Keratinocyte (primary cell): ENCODE measurements around the gene TGIF1.

Experiments
- EZH2 ChIP-seq: IDR thresholded peaks from one replicate; pipeline ENCODE4 v1.6.1; 2012; ENCODE audit warnings: inconsistent platforms, mild to moderate bottlenecking, low read length, moderate library complexity
- TF ChIP-seq, protein P1 (sequence below), 3 experiments: IDR thresholded peaks in 1 of 3; conservative IDR thresholded peaks in 1 of 3; optimal IDR thresholded peaks in 1 of 3; 2 replicates in 2 of 3; 3 replicates in 1 of 3; pipeline versions ENCODE3 to v1.5.1; 2011; ENCODE audit warnings: low read length in 3 of 3, mild to moderate bottlenecking in 3 of 3, moderate library complexity in 2 of 3, control low read depth in 1 of 3, inconsistent platforms in 1 of 3; ENCODE audit not compliant: insufficient read depth in 2 of 3; ENCODE audit errors: extremely low read depth in 1 of 3

DNA sequence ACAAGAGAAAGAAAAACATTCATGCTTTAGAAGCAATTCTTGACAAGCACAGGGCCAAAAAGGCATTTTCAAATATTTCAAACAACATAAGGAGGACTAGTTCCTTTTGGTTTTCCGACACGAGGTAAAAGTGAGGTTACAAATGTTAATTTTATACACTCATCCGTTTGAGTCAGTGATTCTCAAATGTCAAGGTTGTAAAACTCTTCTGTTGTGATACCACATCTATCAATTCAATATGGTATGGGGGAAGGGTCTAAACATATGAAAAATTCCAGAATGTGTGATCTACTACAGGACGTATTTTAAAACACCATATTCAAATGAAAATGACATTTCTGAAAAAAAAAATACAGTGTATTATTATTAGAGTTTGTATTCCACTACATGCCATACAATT lies 52.7 kb downstream of the TGIF1 start:
- TF ChIP-seq, protein P1, sequence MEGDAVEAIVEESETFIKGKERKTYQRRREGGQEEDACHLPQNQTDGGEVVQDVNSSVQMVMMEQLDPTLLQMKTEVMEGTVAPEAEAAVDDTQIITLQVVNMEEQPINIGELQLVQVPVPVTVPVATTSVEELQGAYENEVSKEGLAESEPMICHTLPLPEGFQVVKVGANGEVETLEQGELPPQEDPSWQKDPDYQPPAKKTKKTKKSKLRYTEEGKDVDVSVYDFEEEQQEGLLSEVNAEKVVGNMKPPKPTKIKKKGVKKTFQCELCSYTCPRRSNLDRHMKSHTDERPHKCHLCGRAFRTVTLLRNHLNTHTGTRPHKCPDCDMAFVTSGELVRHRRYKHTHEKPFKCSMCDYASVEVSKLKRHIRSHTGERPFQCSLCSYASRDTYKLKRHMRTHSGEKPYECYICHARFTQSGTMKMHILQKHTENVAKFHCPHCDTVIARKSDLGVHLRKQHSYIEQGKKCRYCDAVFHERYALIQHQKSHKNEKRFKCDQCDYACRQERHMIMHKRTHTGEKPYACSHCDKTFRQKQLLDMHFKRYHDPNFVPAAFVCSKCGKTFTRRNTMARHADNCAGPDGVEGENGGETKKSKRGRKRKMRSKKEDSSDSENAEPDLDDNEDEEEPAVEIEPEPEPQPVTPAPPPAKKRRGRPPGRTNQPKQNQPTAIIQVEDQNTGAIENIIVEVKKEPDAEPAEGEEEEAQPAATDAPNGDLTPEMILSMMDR (optimal IDR thresholded peaks at IDR 0.05 in 1 of 3, IDR thresholded peaks at IDR 0.05 in 1 of 3, conservative IDR thresholded peaks at IDR 0.05 in 1 of 3; ENCODE audit: extremely low read depth in 1 of 3, insufficient read depth in 2 of 3, low read length in 3 of 3), result no peak
- TF ChIP-seq EZH2, result no peak
